HG03025 (cell line): Measurements from ENCODE around the gene KDELR3.

ENCODE experiments used
- ATAC-seq: cut with Tn5 transposase; IDR thresholded peaks from one replicate; pipeline ENCODE4 v1.9.1; 2021; ENCODE audit warnings: mild to moderate bottlenecking, moderate library complexity; ENCODE audit not compliant: unreplicated experiment, low FRiP score

KDELR3 gene

DNA sequence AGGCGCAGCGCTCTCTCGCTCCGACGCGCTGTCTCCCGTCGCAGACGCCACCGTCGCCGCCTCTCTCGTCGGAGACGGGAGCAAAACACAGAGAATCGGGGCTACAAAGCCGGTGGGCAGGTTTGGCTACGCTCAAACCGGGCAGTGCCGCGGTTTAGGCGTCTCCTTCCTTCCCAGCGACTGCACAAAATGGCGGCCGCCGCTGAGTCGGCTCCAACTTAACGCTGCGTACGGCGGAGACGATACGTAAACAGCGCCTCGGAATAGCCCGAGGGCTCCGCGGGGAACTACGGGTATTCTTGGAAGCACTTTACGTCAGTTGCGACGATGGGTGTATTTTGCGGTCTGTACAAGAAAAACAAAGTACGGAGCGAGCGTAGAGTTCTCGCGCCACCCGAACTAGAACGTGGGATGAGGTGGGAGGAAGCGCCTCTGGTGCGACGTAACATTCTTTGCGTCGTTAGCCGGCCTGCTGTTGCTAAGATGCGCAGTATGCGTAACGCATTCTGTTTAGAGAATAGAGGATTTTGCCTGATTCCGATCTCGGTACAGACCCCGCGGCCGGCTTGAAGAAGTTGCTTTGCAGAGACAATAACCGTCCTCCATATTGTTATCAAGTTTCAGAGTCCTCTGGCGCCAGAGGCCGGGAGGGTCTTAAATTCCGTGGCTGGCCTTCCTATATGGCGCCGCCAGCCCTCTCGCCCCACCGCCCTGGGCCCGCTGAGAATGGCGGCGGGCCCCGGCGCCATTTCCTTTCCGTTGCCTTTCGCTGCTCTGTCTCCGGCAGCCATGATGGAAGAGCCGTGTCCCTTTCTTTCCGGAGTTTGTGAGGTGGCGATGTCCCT is 38.4 kb downstream of the KDELR3 start, which contains the start of gene DDX17:
Gene DDX17 (minus strand): TSS at position 194 of the 845 bp plus-strand sequence.
- peak; percentile 80 for ATAC-seq

DNA sequence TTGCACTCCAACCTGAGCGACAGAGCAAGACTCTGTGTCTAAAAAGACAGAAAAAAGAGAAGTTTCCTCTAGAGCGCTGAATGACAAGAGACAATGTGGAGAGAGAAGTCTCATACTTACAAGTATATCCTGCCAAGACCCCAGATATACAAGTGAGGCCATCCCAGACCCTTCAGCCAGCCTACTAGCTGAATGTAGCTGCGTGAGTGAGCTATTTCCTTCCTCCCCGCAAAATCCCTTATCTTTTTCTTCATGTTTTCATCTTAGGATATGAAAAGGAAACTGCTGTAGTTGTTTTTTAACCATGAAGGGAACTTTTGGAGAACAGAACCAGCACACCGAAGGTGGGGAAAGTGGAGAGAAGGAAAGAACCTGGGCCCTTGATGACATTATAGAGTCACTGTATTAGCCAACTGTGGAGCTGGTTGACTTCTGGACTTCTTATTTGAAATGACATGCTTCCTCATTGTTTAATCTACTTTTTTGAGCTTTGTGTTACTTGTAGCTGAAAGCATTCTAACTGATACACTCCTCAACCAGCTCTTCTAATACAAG is 42.6 kb downstream of the KDELR3 start:
- no peak for ATAC-seq

DNA sequence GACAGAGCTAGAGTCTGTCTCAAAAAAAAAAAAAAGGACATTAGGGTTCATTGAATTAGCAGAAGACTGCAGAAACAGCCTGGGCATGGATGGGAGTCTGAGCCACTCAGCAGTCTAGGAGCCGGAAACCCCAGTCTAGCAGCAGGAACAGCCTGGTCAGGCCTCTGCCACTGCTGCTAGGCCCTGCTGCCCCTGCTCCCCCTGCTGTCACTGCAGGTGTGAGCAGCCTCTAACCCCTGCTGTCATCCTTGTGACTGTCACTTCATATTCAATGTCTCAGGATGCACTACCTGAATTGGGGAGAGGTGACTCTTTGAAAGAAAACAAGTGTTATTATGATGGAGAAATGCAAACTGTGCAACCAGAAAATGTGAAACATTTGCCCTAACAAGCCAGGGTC is 45.2 kb downstream of the KDELR3 start:
- no peak for ATAC-seq

DNA sequence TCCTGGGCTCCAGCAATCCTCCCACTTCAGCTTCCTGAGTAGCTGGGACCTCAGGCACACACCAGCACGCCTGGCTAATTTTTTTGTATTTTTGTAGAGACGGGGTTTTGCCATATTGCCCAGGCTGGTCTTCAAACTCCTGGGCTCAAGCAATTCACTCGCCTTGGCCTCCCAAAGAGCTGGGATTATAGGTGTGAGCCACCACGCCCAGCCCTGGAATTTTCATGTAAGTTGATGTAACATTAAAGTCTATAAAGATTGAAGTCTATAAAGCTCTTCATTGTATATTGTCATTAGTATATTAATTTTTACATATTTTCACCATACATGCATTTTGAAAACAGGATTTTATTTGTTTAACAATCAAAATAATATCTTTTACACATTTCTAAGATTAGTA is 50.7 kb downstream of the KDELR3 start:
- no peak for ATAC-seq

DNA sequence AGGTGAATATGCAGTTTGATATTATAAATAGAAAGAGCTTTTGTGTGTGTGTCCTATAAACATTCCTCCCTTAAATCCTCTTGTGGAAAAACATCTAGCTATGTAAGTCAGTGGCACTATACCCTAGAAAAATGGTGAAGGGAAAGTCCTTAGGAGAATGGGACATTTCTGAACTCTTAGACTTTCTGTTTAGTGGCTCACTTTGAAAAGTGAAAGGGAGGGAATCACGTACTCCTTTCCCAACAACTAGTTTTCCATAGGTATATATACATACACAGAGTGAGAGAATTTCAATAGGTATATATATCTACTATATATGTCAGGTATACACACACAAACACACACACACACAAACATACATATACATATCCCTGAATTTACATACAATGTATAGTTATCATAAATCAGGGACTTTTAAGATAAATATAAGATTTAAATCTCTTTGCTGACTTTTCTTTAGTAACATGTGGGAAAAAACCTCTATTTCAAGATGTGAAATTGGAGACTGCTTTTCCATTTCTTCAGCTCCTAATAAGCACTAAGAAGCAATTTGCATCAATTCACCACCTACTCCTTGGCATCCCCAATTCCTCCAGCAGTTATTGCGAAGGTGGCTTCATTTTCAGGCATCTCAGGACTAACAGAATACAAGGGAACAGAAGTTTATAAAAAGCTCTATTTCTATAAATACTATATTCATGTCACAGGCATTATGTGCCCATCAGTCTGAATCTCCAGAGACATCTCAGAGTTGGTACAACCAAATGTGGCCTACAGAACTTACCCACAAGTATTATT is 51.8 kb downstream of the KDELR3 start:
- no peak for ATAC-seq

DNA sequence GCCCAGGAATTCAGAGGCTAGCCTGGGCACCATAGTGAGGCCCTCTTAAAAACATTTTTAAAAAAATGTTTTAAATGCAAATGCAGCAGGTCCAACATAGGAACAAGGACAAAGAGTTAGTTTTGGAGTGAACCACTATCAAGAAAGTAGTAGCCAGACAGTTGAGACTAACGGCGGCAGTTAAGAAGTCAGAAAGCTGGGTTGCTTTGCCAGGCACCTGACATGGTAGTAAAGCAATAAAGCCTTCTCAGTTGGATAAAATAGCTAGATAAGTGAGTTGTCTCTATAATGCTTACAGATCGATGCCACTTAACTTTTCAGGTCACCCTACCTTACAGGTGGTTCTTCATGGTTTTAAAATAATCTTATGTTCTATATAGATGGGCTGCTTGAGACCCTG is 55.1 kb downstream of the KDELR3 start:
- ATAC-seq, result no peak

DNA sequence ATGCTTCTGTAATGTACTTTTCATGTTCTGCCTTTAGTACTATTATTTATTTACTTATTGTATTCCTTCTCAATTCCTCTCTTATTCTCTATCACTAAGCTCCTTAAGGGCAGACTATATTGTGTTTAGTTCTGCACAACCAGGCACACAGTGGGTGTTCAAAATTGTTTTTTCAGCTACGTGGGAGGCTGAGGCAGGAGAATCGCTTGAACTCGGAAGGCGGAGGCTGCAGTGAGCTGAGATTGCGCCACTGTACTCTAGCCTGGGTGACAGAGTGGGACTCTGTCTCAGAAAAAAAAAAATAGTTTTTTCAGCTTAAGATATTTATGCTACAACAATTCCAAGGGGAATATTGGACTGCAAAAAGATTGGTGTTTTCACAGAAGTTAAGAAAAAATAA is 55.6 kb downstream of the KDELR3 start:
- ATAC-seq, result no peak

DNA sequence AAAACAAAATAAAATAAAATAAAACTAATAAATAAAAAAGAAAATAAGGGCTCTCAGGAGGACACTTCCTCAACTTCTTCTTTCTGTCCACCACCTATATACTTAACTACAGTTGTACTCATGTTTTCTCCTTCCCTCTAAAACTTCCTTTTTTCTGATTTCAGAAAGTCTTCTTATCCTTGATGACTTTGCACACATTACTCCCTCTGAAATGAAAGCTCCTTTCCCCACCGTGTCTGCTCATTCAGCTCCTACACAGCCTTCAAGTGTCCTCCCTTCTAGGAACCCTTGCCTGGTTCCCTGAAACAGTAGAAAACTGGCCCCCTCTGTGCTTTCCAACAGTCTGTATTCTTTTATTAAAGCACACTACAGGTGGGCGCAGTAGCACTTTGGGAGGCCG is 56.5 kb downstream of the KDELR3 start:
- no peak for ATAC-seq

DNA sequence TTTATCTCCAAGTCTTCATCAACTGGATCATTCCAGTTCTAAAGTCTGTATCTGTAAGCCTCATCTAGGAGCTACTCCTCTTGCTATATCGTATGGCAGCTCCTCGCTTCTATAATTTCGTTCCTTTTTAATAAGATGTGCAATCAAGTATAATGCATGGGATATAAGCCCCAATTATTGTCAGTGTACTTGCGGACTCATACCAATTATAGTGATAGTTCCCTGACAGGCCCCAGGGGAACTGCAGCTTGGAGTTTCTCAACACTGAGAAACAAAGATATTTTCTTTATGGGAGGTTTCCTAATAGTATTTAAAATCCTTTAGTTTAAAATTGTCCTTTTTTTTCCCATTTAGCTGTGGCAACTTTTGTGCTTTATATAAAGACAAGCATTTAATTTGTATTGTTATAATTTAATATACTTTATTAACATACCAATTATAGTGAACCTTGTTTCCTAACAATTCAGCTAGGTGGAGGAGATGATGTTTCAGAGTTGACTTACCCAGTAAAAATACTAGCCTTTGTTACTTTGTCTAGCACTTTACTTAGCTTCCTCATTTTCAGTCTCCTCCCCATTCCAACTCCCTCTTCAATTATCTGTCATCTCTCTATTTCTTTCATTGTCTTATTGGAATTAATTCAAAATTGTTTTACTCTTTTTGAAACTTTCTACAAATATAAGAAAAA is 63.5 kb downstream of the KDELR3 start:
- no peak for ATAC-seq
